Dedifferentiated amniotic fluid mesenchymal stem cell (primary cell): Measurements from ENCODE around the gene PRR15L.
"Not testable (repeated sequence)": the region's sequence is repeated elsewhere in the genome, so short reads cannot be mapped to it uniquely, and the experiment has no call there.

Source experiments
- DNase-seq: peaks from one replicate; pipeline ENCODE4 v3.0.0-alpha.2; 2016; ENCODE audit errors: extremely low spot score

The PRR15L gene

GRCh38 chr17:47957591-47958490 is at the start of gene PRR15L:
Gene PRR15L (minus strand): TSS chr17:47957883. CDS start chr17:47953234, 4,649 bp downstream.
- no peak for DNase-seq

GRCh38 chr17:48006936-48007709 is 49.4 kb upstream of the PRR15L start:
- no peak for DNase-seq

- no peak for DNase-seq
Measured at GRCh38 chr17:48004983-48005382, 47.3 kb upstream of the PRR15L start.

GRCh38 chr17:48003417-48004151 is 45.9 kb upstream of the PRR15L start:
- DNase-seq = no peak

- DNase-seq = no peak
Measured at GRCh38 chr17:48002916-48003416, 45.3 kb upstream of the PRR15L start.

- DNase-seq = peak; percentile 63
Measured at GRCh38 chr17:48002266-48002915, 44.7 kb upstream of the PRR15L start.

GRCh38 chr17:48001657-48002056 is 44.0 kb upstream of the PRR15L start:
- DNase-seq = not testable (repeated sequence)

GRCh38 chr17:48001197-48001596 is 43.5 kb upstream of the PRR15L start:
- DNase-seq = no peak

- DNase-seq = no peak
Measured at GRCh38 chr17:47999582-47999981, 41.9 kb upstream of the PRR15L start.

GRCh38 chr17:47998044-47998443 is 40.4 kb upstream of the PRR15L start:
- DNase-seq = no peak

GRCh38 chr17:47997586-47997985 is 39.9 kb upstream of the PRR15L start:
- DNase-seq = no peak

GRCh38 chr17:47996201-47996600 is 38.5 kb upstream of the PRR15L start:
- no peak for DNase-seq

- no peak for DNase-seq
Measured at GRCh38 chr17:47995241-47995935, 37.7 kb upstream of the PRR15L start.

- DNase-seq = no peak
Measured at GRCh38 chr17:47994724-47995123, 37.0 kb upstream of the PRR15L start.

- DNase-seq = no peak
Measured at GRCh38 chr17:47993964-47994363, 36.3 kb upstream of the PRR15L start.

- no peak for DNase-seq
Measured at GRCh38 chr17:47993031-47993564, 35.4 kb upstream of the PRR15L start.

- no peak for DNase-seq
Measured at GRCh38 chr17:47992216-47992615, 34.5 kb upstream of the PRR15L start.

GRCh38 chr17:47990962-47991731 is 33.5 kb upstream of the PRR15L start:
- no peak for DNase-seq

- no peak for DNase-seq
Measured at GRCh38 chr17:47989700-47990099, 32.0 kb upstream of the PRR15L start.

GRCh38 chr17:47989159-47989558 is 31.5 kb upstream of the PRR15L start:
- DNase-seq = no peak
